Activated CD8-positive, alpha-beta T cell treated with anti-CD3 and anti-CD28 coated beads for 36 hours (primary cell): Measurements from ENCODE around the gene CACNA1C. TPM values are rescaled to one million over a fixed set of nuclear protein-coding genes. Genes with fewer than 3 reads are reported as not detected.

Experiments
- ATAC-seq: fragments of 200-7000 bp; cut with Tn5 transposase; one replicate; pipeline ENCODE4 v1.10.0; 2021; ENCODE audit warnings: mild to moderate bottlenecking, moderate library complexity
- CTCF ChIA-PET: fragments of 350-600 bp; sonication (Branson Sonifier 250); formaldehyde crosslinking; loops from one replicate; lab custom pipeline; 2021; ENCODE audit warnings: antibody characterized with exemption; lab: Charles Lee
- POLR2A ChIA-PET: fragments of 350-600 bp; sonication (Branson Sonifier 250); formaldehyde crosslinking; loops from one replicate; lab custom pipeline; 2021; ENCODE audit warnings: antibody characterized with exemption; lab: Charles Lee
- DNase-seq: peaks from one replicate; pipeline ENCODE4 v3.0.0-alpha.2; 2020
- H3K27ac Mint-ChIP-seq: one replicate; pipeline ENCODE4 v1.8.0; 2021; ENCODE audit warnings: mild to moderate bottlenecking, mixed read lengths
- H3K27me3 Mint-ChIP-seq: one replicate; pipeline ENCODE4 v1.8.0; 2021; ENCODE audit warnings: mixed read lengths
- H3K36me3 Mint-ChIP-seq: one replicate; pipeline ENCODE4 v1.8.0; 2021; ENCODE audit warnings: low read depth, mixed read lengths
- H3K4me1 Mint-ChIP-seq: one replicate; pipeline ENCODE4 v1.8.0; 2021; ENCODE audit warnings: low read depth, mixed read lengths
- H3K4me3 Mint-ChIP-seq: one replicate; pipeline ENCODE4 v1.8.0; 2021; ENCODE audit warnings: mild to moderate bottlenecking, moderate library complexity, mixed read lengths
- H3K9me3 Mint-ChIP-seq: one replicate; pipeline ENCODE4 v1.8.0; 2021; ENCODE audit warnings: mixed read lengths
- CTCF ChIP-seq: fragments of 200-600 bp; IDR thresholded peaks from one replicate; pipeline ENCODE4 v1.8.0; 2022; ENCODE audit warnings: antibody characterized with exemption, mild to moderate bottlenecking
- intact Hi-C: fragments of 100-400 bp; cut with micrococcal nuclease; formaldehyde crosslinking; loops from one replicate; pipeline ENCODE4 v1.10.0; 2022
- total RNA-seq, 2 experiments: library from RNA; stranded (reverse); gene quantifications; one replicate each; pipeline ENCODE4 v1.2.3, GENCODE V29; 2021

CACNA1C gene
- total RNA-seq, 2 experiments from 2014 or later, result 0.02 to 0.05 TPM

GRCh38 chr12:2263901-2264300 lies 211.1 kb downstream of the CACNA1C start:
- no peaks in the 10 kb centered on the region for H3K9me3 Mint-ChIP-seq
- ATAC-seq, result no peak
- no peak overlapping the region for H3K4me3 Mint-ChIP-seq
- ChIA-PET CTCF (no interaction called here), POLR2A (no interaction called here)
- H3K36me3 Mint-ChIP-seq, result no peaks in the 10 kb centered on the region
- no peak overlapping the region for H3K27ac Mint-ChIP-seq
- no peaks in the 10 kb centered on the region for H3K27me3 Mint-ChIP-seq
- H3K4me1 Mint-ChIP-seq, result peaks cover 12% of the 10 kb centered on the region
- TF ChIP-seq CTCF, result no peak
- intact Hi-C loops, result no loop called here
- no peak for DNase-seq

- Mint-ChIP-seq H3K4me1 (peaks cover 3% of the 10 kb centered on the region), H3K4me3 (no peak overlapping the region), H3K36me3 (no peaks in the 10 kb centered on the region), H3K9me3 (no peaks in the 10 kb centered on the region), H3K27ac (no peak overlapping the region), H3K27me3 (no peaks in the 10 kb centered on the region)
- TF ChIP-seq CTCF, result no peak
- ChIA-PET CTCF (no interaction called here), POLR2A (no interaction called here)
- intact Hi-C loops, result no loop called here
- ATAC-seq, result no peak
- no peak for DNase-seq
Measured at GRCh38 chr12:2264651-2265232, 212.0 kb downstream of the CACNA1C start.

GRCh38 chr12:2265461-2266167 lies 212.8 kb downstream of the CACNA1C start:
- Mint-ChIP-seq H3K36me3 (no peaks in the 10 kb centered on the region), H3K27ac (no peak overlapping the region), H3K27me3 (no peaks in the 10 kb centered on the region), H3K4me1 (no peaks in the 10 kb centered on the region), H3K9me3 (no peaks in the 10 kb centered on the region), H3K4me3 (no peak overlapping the region)
- DNase-seq, result no peak
- TF ChIP-seq CTCF, result no peak
- ATAC-seq, result no peak
- ChIA-PET POLR2A (no interaction called here), CTCF (no interaction called here)
- intact Hi-C loops, result no loop called here

GRCh38 chr12:2266666-2267620 lies 214.2 kb downstream of the CACNA1C start:
- TF ChIP-seq CTCF, result no peak
- intact Hi-C loops, result no loop called here
- H3K36me3 Mint-ChIP-seq, result no peaks in the 10 kb centered on the region

More at GRCh38 chr12:2266666-2267620, 214.2 kb downstream of the CACNA1C start:
- Mint-ChIP-seq H3K27ac (no peak overlapping the region), H3K4me3 (no peak overlapping the region), H3K27me3 (no peaks in the 10 kb centered on the region), H3K4me1 (no peaks in the 10 kb centered on the region), H3K9me3 (no peaks in the 10 kb centered on the region)
- ChIA-PET CTCF (no interaction called here), POLR2A (no interaction called here)
- ATAC-seq, result no peak
- DNase-seq, result no peak
